ENCODE results near the gene HLA-DPA1. TPM values are rescaled to one million over a fixed set of nuclear protein-coding genes. Genes with fewer than 3 reads are reported as not detected.

HLA-DPA1 gene
- 100 to 1,000 TPM in 1 of 4 donors, 10 to 100 TPM in 3; 21.1 to 101 (median 91.3) TPM for total RNA-seq

GRCh38 chr6:33073431-33073871 is at the start of gene HLA-DPA1:
HLA-DPA1 (minus strand) TSS chr6:33073649.
- DNase-seq (ENCODE audit: low spot score in 2 of 2): no peak
- Histone ChIP-seq H3K27me3 (no peaks in the 10 kb centered on the region), H3K36me3 (peaks cover 11% of the 10 kb centered on the region), H3K4me1 (no peaks in the 10 kb centered on the region), H3K9me3 (no peaks in the 10 kb centered on the region), H3K27ac (no peak within 1 kb of the TSS), H3K4me3 (peak within 1 kb of the TSS; percentile 15)
- 47% methylated on average over 8 of the region's 8 CpGs for WGBS
- no peak for TF ChIP-seq CTCF (IDR thresholded peaks at IDR 0.05)
- TF ChIP-seq EP300 (IDR thresholded peaks at IDR 0.05): no peak
- TF ChIP-seq POLR2A (IDR thresholded peaks at IDR 0.05): peak in 1 of 2 donors; percentile 49
- no peak for TF ChIP-seq POLR2AphosphoS5 (IDR thresholded peaks at IDR 0.05)

- Histone ChIP-seq H3K27ac (no peak overlapping the region), H3K4me1 (no peaks in the 10 kb centered on the region), H3K36me3 (no peaks in the 10 kb centered on the region)
These were observed 49.7 kb upstream of the HLA-DPA1 start for GRCh38 chr6:33123181-33123580.

GRCh38 chr6:33120001-33120400 is 46.6 kb upstream of the HLA-DPA1 start:
- H3K27me3 ChIP-seq: peaks cover 31% of the 10 kb centered on the region
- H3K27ac ChIP-seq: no peak overlapping the region
- 65% methylated on average over 3 of the region's 3 CpGs for WGBS
- no peak overlapping the region for H3K4me3 ChIP-seq
- H3K9me3 ChIP-seq: no peaks in the 10 kb centered on the region
- H3K36me3 ChIP-seq: no peaks in the 10 kb centered on the region
- no peak for DNase-seq (ENCODE audit: low spot score in 2 of 2)
- H3K4me1 ChIP-seq: peaks cover 8% of the 10 kb centered on the region
- TF ChIP-seq POLR2AphosphoS5 (IDR thresholded peaks at IDR 0.05) (no peak), EP300 (IDR thresholded peaks at IDR 0.05) (no peak), CTCF (IDR thresholded peaks at IDR 0.05) (no peak)

More at GRCh38 chr6:33123181-33123580, 49.7 kb upstream of the HLA-DPA1 start:
- peaks cover 7% of the 10 kb centered on the region for H3K27me3 ChIP-seq
- 75% methylated on average over 6 of the region's 6 CpGs for WGBS
- no peaks in the 10 kb centered on the region for H3K9me3 ChIP-seq
- no peak for TF ChIP-seq CTCF (IDR thresholded peaks at IDR 0.05)
- no peak for TF ChIP-seq EP300 (IDR thresholded peaks at IDR 0.05)
- no peak for TF ChIP-seq POLR2AphosphoS5 (IDR thresholded peaks at IDR 0.05)
- no peak for TF ChIP-seq POLR2A (IDR thresholded peaks at IDR 0.05)
- DNase-seq (ENCODE audit: low spot score in 2 of 2): no peak
- H3K4me3 ChIP-seq: no peak overlapping the region

GRCh38 chr6:33118525-33119123 is 45.2 kb upstream of the HLA-DPA1 start:
- DNase-seq (ENCODE audit: low spot score in 2 of 2): no peak
- Histone ChIP-seq H3K4me1 (peaks cover 8% of the 10 kb centered on the region), H3K36me3 (no peaks in the 10 kb centered on the region), H3K27me3 (peaks cover 31% of the 10 kb centered on the region), H3K27ac (no peak overlapping the region), H3K9me3 (no peaks in the 10 kb centered on the region), H3K4me3 (no peak overlapping the region)
- TF ChIP-seq EP300 (IDR thresholded peaks at IDR 0.05) (no peak), CTCF (IDR thresholded peaks at IDR 0.05) (peak; percentile 64 to 83)
- WGBS: 0% methylated on average over 3 of the region's 3 CpGs

DNA sequence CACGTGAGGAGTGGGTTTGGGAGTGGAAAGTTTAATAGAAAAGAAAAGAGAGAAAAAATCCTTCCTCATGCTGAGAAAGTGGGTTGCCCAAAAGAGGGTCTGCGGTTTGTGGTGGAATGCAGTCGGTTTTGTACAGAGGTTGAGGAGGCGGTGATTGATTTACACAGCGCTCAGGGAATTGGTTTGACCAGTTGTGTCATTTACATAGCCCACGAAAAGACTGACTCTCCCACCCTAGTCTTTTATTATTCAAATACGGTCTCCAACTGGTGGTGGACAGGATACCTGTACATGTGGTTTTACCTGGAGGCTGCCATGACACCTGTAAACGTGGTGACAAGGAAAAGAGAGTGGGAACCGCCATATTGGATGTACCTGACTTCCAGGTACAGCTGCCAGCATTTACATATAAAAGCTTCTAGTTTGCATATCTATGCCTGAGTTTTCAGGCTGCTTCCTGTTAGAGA is 44.4 kb upstream of the HLA-DPA1 start:
- TF ChIP-seq EP300 (IDR thresholded peaks at IDR 0.05) (no peak), POLR2AphosphoS5 (IDR thresholded peaks at IDR 0.05) (no peak), POLR2A (IDR thresholded peaks at IDR 0.05) (no peak), CTCF (IDR thresholded peaks at IDR 0.05) (no peak)
- Histone ChIP-seq H3K27me3 (peaks cover 33% of the 10 kb centered on the region), H3K4me3 (no peak overlapping the region), H3K9me3 (no peaks in the 10 kb centered on the region), H3K27ac (no peak overlapping the region), H3K36me3 (no peaks in the 10 kb centered on the region), H3K4me1 (peaks cover 8% of the 10 kb centered on the region)
- no peak for DNase-seq (ENCODE audit: low spot score in 2 of 2)
- 17% methylated on average over 9 of the region's 9 CpGs for WGBS

Data from suprapubic skin (tissue), 4 donors.